Calu3 (cell line): ENCODE data around the gene VEZF1. TPM values are rescaled to one million over a fixed set of nuclear protein-coding genes. Genes with fewer than 3 reads are reported as not detected.
A peak's percentile ranks its signal among the peaks of the same experiment; 100 is the strongest.
"Not testable (repeated sequence)": the region's sequence is repeated elsewhere in the genome, so short reads cannot be mapped to it uniquely, and the experiment has no call there.

Source experiments
- BruUV-seq: library from RNA; stranded (reverse); fragments of 400-500 nt; replicated peaks from 2 replicates; lab custom pipeline; 2021; lab: Mats Ljungman, UMichigan
- CTCF ChIA-PET: fragments of 300-600 bp; sonication (Branson Sonifier 250); formaldehyde crosslinking; loops from one replicate; lab custom pipeline; 2022; ENCODE audit warnings: antibody characterized with exemption; lab: Charles Lee
- DNase-seq: peaks from one replicate; pipeline ENCODE4 v3.0.0; 2022
- H3K27ac Mint-ChIP-seq: one replicate; pipeline ENCODE4 v1.8.0; 2022; ENCODE audit warnings: mixed read lengths; ENCODE audit not compliant: unreplicated experiment
- H3K27me3 Mint-ChIP-seq: one replicate; pipeline ENCODE4 v1.8.0; 2022; ENCODE audit warnings: mixed read lengths; ENCODE audit not compliant: unreplicated experiment
- H3K36me3 Mint-ChIP-seq: one replicate; pipeline ENCODE4 v1.8.0; 2022; ENCODE audit warnings: mild to moderate bottlenecking, moderate library complexity, mixed read lengths; ENCODE audit not compliant: insufficient read depth, unreplicated experiment
- H3K4me1 Mint-ChIP-seq: one replicate; pipeline ENCODE4 v1.8.0; 2022; ENCODE audit warnings: mild to moderate bottlenecking, low read depth, mixed read lengths; ENCODE audit not compliant: unreplicated experiment
- H3K4me3 Mint-ChIP-seq: one replicate; pipeline ENCODE4 v1.8.0; 2022; ENCODE audit warnings: mild to moderate bottlenecking, low read depth, moderate library complexity, mixed read lengths; ENCODE audit not compliant: unreplicated experiment
- H3K9me3 Mint-ChIP-seq: one replicate; pipeline ENCODE4 v1.8.0; 2022; ENCODE audit warnings: low read depth, mixed read lengths; ENCODE audit not compliant: unreplicated experiment
- CTCF ChIP-seq: fragments of 200-600 bp; IDR thresholded peaks from one replicate; pipeline ENCODE4 v1.8.0; 2022; ENCODE audit warnings: antibody characterized with exemption; ENCODE audit not compliant: unreplicated experiment
- intact Hi-C: fragments of 100-400 bp; cut with micrococcal nuclease; formaldehyde crosslinking; loops from one replicate; pipeline ENCODE4 v1.10.0; 2022; ENCODE audit not compliant: unreplicated experiment
- total RNA-seq: library from RNA; stranded (reverse); gene quantifications from 2 replicates; pipeline ENCODE4 v1.2.3, GENCODE V29; 2022

VEZF1 gene
- total RNA-seq, 1 experiment from 2014 or later: 40.4 TPM

GRCh38 chr17:57976594-57976993 is 11.5 kb downstream of the VEZF1 start:
- no TSS peak for BruUV-seq
- no peak overlapping the region for H3K4me3 Mint-ChIP-seq
- no peak overlapping the region for H3K27ac Mint-ChIP-seq
- CTCF ChIA-PET: interaction anchor here (0.6 kb wide), 1 partner anchor 84 kb away, joined by 3 read pairs; no protein-coding TSS in a partner anchor
- DNase-seq: no peak
- H3K27me3 Mint-ChIP-seq: no peaks in the 10 kb centered on the region
- H3K4me1 Mint-ChIP-seq: peaks cover 7% of the 10 kb centered on the region
- H3K9me3 Mint-ChIP-seq: no peaks in the 10 kb centered on the region
- TF ChIP-seq CTCF: no peak
- intact Hi-C loops: no loop called here
- H3K36me3 Mint-ChIP-seq: peaks cover 35% of the 10 kb centered on the region

GRCh38 chr17:57975044-57975443 is 13.0 kb downstream of the VEZF1 start:
- BruUV-seq: no TSS peak
- Mint-ChIP-seq H3K4me1 (peaks cover 12% of the 10 kb centered on the region), H3K27ac (no peak overlapping the region), H3K36me3 (peaks cover 35% of the 10 kb centered on the region), H3K27me3 (no peaks in the 10 kb centered on the region), H3K4me3 (no peak overlapping the region), H3K9me3 (no peaks in the 10 kb centered on the region)
- TF ChIP-seq CTCF: no peak
- no peak for DNase-seq
- intact Hi-C loops: no loop called here
- CTCF ChIA-PET: interaction anchor here (0.5 kb wide), 1 partner anchor 100 kb away, joined by 3 read pairs; no protein-coding TSS in a partner anchor

GRCh38 chr17:57974053-57974824 is 13.8 kb downstream of the VEZF1 start:
- BruUV-seq: TSS peak; percentile 8

DNA sequence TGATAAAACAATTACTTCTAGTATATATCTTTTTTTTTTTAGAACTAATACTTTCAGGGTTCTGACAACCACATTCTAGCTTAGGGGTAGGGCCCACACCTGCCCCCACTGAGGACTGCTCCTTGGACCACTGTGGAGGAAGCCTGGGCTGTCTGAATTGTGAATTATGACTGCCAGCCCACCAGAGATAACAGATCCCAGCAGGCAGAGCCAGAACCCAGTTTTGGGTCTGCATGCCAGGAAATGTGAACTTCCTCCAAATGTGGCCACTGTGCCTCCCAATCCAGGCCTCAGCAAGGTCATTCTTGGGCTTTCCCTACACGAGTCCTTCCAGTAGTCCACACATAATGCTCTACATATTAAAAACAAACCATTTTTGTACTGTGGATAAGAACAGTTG is 15.9 kb downstream of the VEZF1 start:
- TF ChIP-seq CTCF: no peak
- no peaks in the 10 kb centered on the region for H3K27me3 Mint-ChIP-seq
- intact Hi-C loops: no loop called here
- no peaks in the 10 kb centered on the region for H3K9me3 Mint-ChIP-seq
- CTCF ChIA-PET: no interaction called here
- H3K36me3 Mint-ChIP-seq: peaks cover 15% of the 10 kb centered on the region
- no TSS peak for BruUV-seq
- H3K27ac Mint-ChIP-seq: no peak overlapping the region
- H3K4me1 Mint-ChIP-seq: peaks cover 5% of the 10 kb centered on the region
- H3K4me3 Mint-ChIP-seq: no peak overlapping the region
- DNase-seq: no peak

More at GRCh38 chr17:57974053-57974824, 13.8 kb downstream of the VEZF1 start:
- intact Hi-C loops, H3K27ac Mint-ChIP-seq, H3K4me3 Mint-ChIP-seq, H3K27me3 Mint-ChIP-seq, CTCF ChIA-PET, DNase-seq, H3K9me3 Mint-ChIP-seq: not testable (repeated sequence)
- peaks cover 30% of the 10 kb centered on the region for H3K36me3 Mint-ChIP-seq
- peaks cover 10% of the 10 kb centered on the region for H3K4me1 Mint-ChIP-seq

- Mint-ChIP-seq H3K27ac (no peak overlapping the region), H3K27me3 (no peaks in the 10 kb centered on the region), H3K36me3 (peaks cover 11% of the 10 kb centered on the region), H3K9me3 (no peaks in the 10 kb centered on the region), H3K4me3 (no peak overlapping the region), H3K4me1 (peaks cover 5% of the 10 kb centered on the region)
- CTCF ChIA-PET: no interaction called here
- BruUV-seq: no TSS peak
- no peak for DNase-seq
- intact Hi-C loops: no loop called here
- TF ChIP-seq CTCF: no peak
Observed at GRCh38 chr17:57971572-57971971, 16.5 kb downstream of the VEZF1 start.
